ENCODE results near the gene SDCCAG8.
A peak's percentile ranks its signal among the peaks of the same experiment; 100 is the strongest.
"Not testable (repeated sequence)": the region's sequence is repeated elsewhere in the genome, so short reads cannot be mapped to it uniquely, and the experiment has no call there.

The SDCCAG8 gene

GRCh38 chr1:243287123-243287460, 31.3 kb downstream of the SDCCAG8 start:
- DNase-seq, result no peak

- no peak for DNase-seq
Observed at GRCh38 chr1:243287652-243288051, 31.8 kb downstream of the SDCCAG8 start.

- no peak for DNase-seq
Observed at GRCh38 chr1:243288062-243288461, 32.2 kb downstream of the SDCCAG8 start.

- DNase-seq, result no peak
Observed at GRCh38 chr1:243291292-243291691, 35.5 kb downstream of the SDCCAG8 start.

- DNase-seq, result no peak
Observed at GRCh38 chr1:243292117-243292516, 36.3 kb downstream of the SDCCAG8 start.

- DNase-seq, result no peak
Observed at GRCh38 chr1:243293941-243294722, 38.3 kb downstream of the SDCCAG8 start.

GRCh38 chr1:243294723-243295121, 38.9 kb downstream of the SDCCAG8 start:
- DNase-seq, result no peak

GRCh38 chr1:243299069-243299468, 43.2 kb downstream of the SDCCAG8 start:
- DNase-seq, result no peak

GRCh38 chr1:243301059-243301458, 45.2 kb downstream of the SDCCAG8 start:
- no peak for DNase-seq

- no peak for DNase-seq
Observed at GRCh38 chr1:243311809-243312208, 56.0 kb downstream of the SDCCAG8 start.

- no peak for DNase-seq
Observed at GRCh38 chr1:243312952-243313634, 57.3 kb downstream of the SDCCAG8 start.

- peak; percentile 37 for DNase-seq
Observed at GRCh38 chr1:243313635-243314536, 58.0 kb downstream of the SDCCAG8 start.

- DNase-seq, result no peak
Observed at GRCh38 chr1:243315455-243315854, 59.6 kb downstream of the SDCCAG8 start.

GRCh38 chr1:243315893-243316292, 60.1 kb downstream of the SDCCAG8 start:
- no peak for DNase-seq

- no peak for DNase-seq
Observed at GRCh38 chr1:243316366-243316989, 60.6 kb downstream of the SDCCAG8 start.

- DNase-seq, result no peak
Observed at GRCh38 chr1:243320224-243320623, 64.4 kb downstream of the SDCCAG8 start.

GRCh38 chr1:243322326-243322725, 66.5 kb downstream of the SDCCAG8 start:
- no peak for DNase-seq

GRCh38 chr1:243323491-243323890, 67.7 kb downstream of the SDCCAG8 start:
- DNase-seq, result no peak

- peak; percentile 10 for DNase-seq
Observed at GRCh38 chr1:243325305-243325890, 69.6 kb downstream of the SDCCAG8 start.

GRCh38 chr1:243332440-243332839, 76.6 kb downstream of the SDCCAG8 start:
- DNase-seq, result no peak

GRCh38 chr1:243335292-243335691, 79.5 kb downstream of the SDCCAG8 start:
- no peak for DNase-seq

GRCh38 chr1:243336163-243336562, 80.3 kb downstream of the SDCCAG8 start:
- DNase-seq, result no peak

GRCh38 chr1:243338848-243339247, 83.0 kb downstream of the SDCCAG8 start:
- DNase-seq, result not testable (repeated sequence)

Measured in DMS 273 treated with DMSO at 0.1 percent for 48 hours (cell line).